ENCODE measurements around the gene CYTIP.

The CYTIP gene

DNA sequence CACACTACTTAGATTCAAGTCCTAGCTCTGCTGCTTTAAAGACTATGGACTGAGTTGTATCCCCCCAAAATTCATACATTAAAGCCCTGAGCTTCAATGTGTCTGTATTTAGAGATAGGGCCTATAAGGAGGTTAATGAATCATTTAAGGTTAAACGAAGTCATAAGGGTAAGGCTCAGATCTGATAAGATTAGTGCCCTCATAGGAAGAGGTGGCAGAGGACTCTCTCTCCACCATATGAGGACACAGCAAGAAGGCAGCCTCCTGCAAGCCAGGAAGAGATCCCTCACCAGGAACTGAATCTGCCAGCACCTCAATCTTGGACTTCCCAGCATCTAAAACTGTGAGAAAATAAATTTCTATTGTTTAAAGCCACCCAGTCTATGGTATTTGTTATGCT, 3.1 kb upstream of the CYTIP start:
- H3K9ac ChIP-seq (ENCODE audit: low read length): no peak overlapping the region
- H3K27me3 ChIP-seq (ENCODE audit: low read length): no peaks in the 10 kb centered on the region; the same call in 1 of the 2 replicates
- H3K9me3 ChIP-seq (ENCODE audit: insufficient read depth, low read length): no peaks in the 10 kb centered on the region
- no peaks in the 10 kb centered on the region for H3K36me3 ChIP-seq (ENCODE audit: low read length)
- no peaks in the 10 kb centered on the region for H3K9me2 ChIP-seq (replicated peaks; ENCODE audit: insufficient read depth, low read length)
- H3K27ac ChIP-seq (ENCODE audit: low read depth, low read length): no peak overlapping the region
- no peak overlapping the region for H3K4me2 ChIP-seq (ENCODE audit: low read depth, low read length, poor library complexity, severe bottlenecking)
- H4K20me1 ChIP-seq (ENCODE audit: low read depth, low read length): no peaks in the 10 kb centered on the region
- H3K4me3 ChIP-seq (ENCODE audit: insufficient read depth, low read length, poor library complexity, severe bottlenecking): no peak overlapping the region
- H3F3A ChIP-seq (ENCODE audit: insufficient read depth): 0 out of 2 replicates have a peak, but pooled peaks cover 9% of the 10 kb centered on the region
- H2AFZ ChIP-seq (ENCODE audit: low read depth, low read length, severe bottlenecking): no peak overlapping the region
- H3K79me2 ChIP-seq (ENCODE audit: insufficient read depth, low read length): peaks cover 17% of the 10 kb centered on the region
- TF ChIP-seq EZH2phosphoT487 (conservative IDR thresholded peaks at IDR 0.05; ENCODE audit: low read length) (no peak), CTCF (IDR thresholded peaks at IDR 0.05; ENCODE audit: insufficient read depth, low read length, poor library complexity, severe bottlenecking) (no peak)

GRCh38 chr2:157444641-157445040, 752 bp upstream of the CYTIP start:
- Histone ChIP-seq H4K20me1 (ENCODE audit: low read depth, low read length) (no peaks in the 10 kb centered on the region), H3K9ac (ENCODE audit: low read length) (peak overlapping the region; percentile 76), H3K9me3 (ENCODE audit: insufficient read depth, low read length) (no peaks in the 10 kb centered on the region), H3F3A (ENCODE audit: insufficient read depth) (peaks cover 19% of the 10 kb centered on the region), H3K9me2 (replicated peaks; ENCODE audit: insufficient read depth, low read length) (no peaks in the 10 kb centered on the region), H3K4me2 (ENCODE audit: low read depth, low read length, poor library complexity, severe bottlenecking) (peak overlapping the region; percentile 97), H3K4me3 (ENCODE audit: insufficient read depth, low read length, poor library complexity, severe bottlenecking) (peak overlapping the region; percentile 69), H2AFZ (ENCODE audit: low read depth, low read length, severe bottlenecking) (peak overlapping the region; percentile 57), H3K79me2 (ENCODE audit: insufficient read depth, low read length) (peaks cover 41% of the 10 kb centered on the region), H3K27me3 (ENCODE audit: low read length) (no peaks in the 10 kb centered on the region; the same call in 1 of the 2 replicates), H3K36me3 (ENCODE audit: low read length) (no peaks in the 10 kb centered on the region), H3K27ac (ENCODE audit: low read depth, low read length) (peak overlapping the region; percentile 88)
- TF ChIP-seq EZH2phosphoT487 (conservative IDR thresholded peaks at IDR 0.05; ENCODE audit: low read length) (no peak), CTCF (IDR thresholded peaks at IDR 0.05; ENCODE audit: insufficient read depth, low read length, poor library complexity, severe bottlenecking) (no peak)

DNA sequence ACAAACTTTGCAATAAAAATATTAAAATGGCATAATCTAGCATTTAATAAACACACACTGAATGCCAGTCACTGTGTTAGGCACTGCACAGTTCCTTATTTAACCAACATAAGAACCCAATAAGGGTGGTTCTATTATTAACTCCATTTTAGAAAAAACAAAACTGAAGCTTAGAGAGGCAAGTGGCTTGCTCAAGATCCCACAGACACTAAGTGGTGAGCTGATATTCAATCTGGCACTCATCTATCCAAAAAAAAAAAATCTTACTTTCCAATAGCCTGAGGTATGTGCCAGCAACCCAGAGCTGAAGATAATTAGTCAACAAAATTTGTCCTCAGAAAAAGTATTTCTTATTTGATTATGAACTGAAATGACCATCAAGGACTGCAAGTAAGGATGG, 799 bp downstream of the CYTIP start:
- Histone ChIP-seq H2AFZ (ENCODE audit: low read depth, low read length, severe bottlenecking) (no peak overlapping the region), H3K9me3 (ENCODE audit: insufficient read depth, low read length) (no peaks in the 10 kb centered on the region), H3K27me3 (ENCODE audit: low read length) (no peaks in the 10 kb centered on the region; the same call in 1 of the 2 replicates), H4K20me1 (ENCODE audit: low read depth, low read length) (no peaks in the 10 kb centered on the region), H3K9me2 (replicated peaks; ENCODE audit: insufficient read depth, low read length) (no peaks in the 10 kb centered on the region), H3K9ac (ENCODE audit: low read length) (peak overlapping the region; percentile 76), H3K36me3 (ENCODE audit: low read length) (no peaks in the 10 kb centered on the region), H3F3A (ENCODE audit: insufficient read depth) (peaks cover 19% of the 10 kb centered on the region), H3K27ac (ENCODE audit: low read depth, low read length) (peak overlapping the region; percentile 88), H3K4me2 (ENCODE audit: low read depth, low read length, poor library complexity, severe bottlenecking) (peak overlapping the region; percentile 97), H3K4me3 (ENCODE audit: insufficient read depth, low read length, poor library complexity, severe bottlenecking) (peak overlapping the region; percentile 69), H3K79me2 (ENCODE audit: insufficient read depth, low read length) (peaks cover 57% of the 10 kb centered on the region)
- TF ChIP-seq EZH2phosphoT487 (conservative IDR thresholded peaks at IDR 0.05; ENCODE audit: low read length) (no peak), CTCF (IDR thresholded peaks at IDR 0.05; ENCODE audit: insufficient read depth, low read length, poor library complexity, severe bottlenecking) (no peak)
